Amygdala (tissue), 56 donors: Measurements from ENCODE around the gene STARD10.
"Not testable (repeated sequence)": the region's sequence is repeated elsewhere in the genome, so short reads cannot be mapped to it uniquely, and the experiment has no call there.

ENCODE experiments used
- DNase-seq, 56 donors: peaks; one replicate each; lab custom pipeline; 2025; lab: John Stamatoyannopoulos, UW

Gene STARD10, protein sequence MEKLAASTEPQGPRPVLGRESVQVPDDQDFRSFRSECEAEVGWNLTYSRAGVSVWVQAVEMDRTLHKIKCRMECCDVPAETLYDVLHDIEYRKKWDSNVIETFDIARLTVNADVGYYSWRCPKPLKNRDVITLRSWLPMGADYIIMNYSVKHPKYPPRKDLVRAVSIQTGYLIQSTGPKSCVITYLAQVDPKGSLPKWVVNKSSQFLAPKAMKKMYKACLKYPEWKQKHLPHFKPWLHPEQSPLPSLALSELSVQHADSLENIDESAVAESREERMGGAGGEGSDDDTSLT

DNA sequence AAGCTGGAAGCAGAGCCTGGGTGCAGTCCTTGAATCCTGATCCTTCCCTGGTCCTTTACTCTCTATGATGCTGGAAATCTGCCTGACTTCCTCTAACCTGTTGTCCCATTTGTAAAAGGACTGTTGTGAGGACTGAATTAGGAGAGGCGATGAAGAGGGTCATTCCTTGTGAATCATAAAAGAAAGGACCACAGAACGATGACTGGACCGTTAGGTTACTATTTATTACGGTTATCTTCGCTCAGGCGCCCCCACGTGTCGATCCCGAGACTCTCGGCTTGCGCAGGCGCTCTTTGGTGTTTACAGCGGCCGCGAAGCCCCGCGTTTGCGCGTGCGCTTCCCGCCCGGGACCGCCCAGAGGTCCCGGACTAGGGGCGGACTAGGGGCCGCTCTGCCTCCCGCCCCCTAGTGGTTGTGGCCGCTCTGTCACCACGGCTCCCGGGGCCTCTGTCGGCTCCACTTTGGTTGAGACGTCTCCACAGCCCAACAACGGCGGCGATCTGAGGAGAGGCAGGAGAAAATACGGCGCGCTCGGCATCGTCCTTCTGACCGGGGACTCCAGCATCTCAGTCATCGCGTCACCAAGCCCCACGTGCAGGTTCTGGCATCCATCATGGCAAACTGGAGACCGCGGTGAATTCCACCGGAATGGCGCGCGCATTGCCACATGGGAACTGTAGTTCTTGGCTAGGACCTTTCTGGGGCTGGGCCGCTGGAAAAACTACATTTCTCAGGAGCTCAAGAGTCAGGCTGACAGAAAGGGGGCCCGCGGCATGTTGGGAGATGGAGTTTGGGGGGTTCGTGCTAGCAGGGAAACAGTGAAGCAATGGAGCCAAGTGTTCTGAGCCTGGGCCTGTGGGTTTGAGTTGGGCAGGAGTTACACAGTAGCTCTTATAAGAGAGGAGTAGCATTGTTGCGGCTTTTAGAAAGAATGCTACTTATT is at the start of gene STARD10:
TSS of gene STARD10 (minus strand) at position 623 of the 943 bp plus-strand sequence. CDS start 12,866 bp downstream, outside the sequence.
- DNase-seq, result peak; percentile 89 to 100 (median 97)

DNA sequence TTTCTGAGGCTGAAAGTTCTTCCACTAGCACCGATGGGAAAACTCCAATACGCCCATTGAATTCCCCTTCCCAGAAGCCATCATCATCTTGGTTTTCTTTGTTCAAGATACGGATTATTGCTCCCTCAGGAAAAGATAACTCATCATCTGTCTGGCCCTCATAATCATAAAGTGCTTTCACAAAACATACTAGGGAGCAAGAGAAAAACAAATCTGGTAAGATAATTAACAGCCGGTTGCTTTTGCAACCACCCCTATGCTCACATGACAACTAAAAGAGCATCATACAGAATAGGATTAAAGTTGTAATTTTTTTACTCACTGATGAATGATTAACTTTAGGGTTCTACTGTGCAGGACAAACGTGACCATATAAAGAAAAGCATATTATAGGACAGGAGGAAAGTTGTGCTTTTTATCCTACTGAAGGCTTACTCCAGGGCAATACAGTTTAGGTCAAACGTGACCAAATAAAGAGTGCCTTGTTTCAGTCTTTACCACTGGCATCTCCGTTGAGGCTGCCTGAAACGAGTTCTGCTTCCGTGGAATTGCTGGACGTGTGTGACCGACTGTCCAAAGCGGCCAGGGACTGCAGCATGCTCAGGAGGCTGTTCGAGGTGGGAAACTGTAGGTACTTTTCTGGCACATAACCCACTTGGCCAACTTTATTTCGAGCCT is 48.9 kb upstream of the STARD10 start:
- no peak for DNase-seq

DNA sequence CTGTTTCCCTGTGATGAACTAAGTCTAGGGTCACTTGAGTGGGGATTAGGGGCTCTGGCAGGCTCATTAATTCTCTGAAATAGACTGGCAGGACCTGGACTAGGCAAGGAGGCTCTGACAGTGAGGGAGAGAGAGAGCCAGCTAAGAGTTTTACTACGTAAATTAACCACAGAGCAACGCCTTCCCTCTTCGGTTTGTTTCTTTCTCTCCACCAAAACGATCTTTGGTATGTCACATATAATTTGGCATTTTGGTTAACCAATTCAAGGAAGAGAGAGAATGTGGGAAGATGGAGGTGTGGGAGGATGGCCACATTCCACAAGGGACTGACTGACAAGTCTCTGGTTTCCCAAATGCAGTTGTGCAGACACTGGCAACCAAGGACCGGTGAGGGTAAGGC is 48.3 kb upstream of the STARD10 start:
- no peak for DNase-seq

DNA sequence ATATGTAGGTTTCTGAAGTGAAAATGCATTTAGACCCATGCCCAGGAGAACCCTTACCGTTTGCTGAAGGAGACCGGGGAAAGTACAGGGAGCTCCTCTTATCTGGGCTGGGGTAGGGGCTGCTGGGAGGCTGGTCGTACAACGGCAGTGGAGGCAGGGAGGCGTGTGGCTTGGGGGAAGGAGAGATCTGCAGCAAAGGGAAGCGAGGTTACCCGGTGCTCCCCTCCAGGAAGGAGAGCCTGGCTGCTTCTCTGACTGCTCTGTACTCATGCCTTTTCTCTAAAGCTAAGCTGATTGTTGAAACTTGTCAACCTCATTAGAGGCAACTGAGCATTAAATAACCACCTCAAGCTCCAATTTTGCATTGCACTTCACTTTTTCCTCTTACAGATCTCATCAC is 47.5 kb upstream of the STARD10 start:
- DNase-seq, result no peak

DNA sequence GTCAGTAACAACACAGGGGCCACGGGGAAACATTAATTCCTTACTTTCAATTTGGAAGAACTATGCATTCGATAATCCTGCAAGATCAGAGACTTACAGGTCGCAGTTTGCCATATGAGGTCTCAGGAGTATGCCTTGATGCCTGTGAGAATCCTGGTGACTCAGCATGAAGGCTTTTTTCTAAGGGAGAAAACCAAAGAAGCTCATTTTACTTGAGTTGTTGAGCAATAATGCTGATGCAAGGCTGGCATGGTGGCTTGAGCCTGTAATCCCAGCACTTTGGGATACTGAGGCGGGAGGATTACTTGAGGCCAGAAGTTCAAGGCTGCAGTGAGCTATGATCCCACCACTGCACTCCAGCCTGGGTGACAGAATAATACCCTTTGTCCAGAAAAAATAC is 46.9 kb upstream of the STARD10 start:
- DNase-seq, result no peak

DNA sequence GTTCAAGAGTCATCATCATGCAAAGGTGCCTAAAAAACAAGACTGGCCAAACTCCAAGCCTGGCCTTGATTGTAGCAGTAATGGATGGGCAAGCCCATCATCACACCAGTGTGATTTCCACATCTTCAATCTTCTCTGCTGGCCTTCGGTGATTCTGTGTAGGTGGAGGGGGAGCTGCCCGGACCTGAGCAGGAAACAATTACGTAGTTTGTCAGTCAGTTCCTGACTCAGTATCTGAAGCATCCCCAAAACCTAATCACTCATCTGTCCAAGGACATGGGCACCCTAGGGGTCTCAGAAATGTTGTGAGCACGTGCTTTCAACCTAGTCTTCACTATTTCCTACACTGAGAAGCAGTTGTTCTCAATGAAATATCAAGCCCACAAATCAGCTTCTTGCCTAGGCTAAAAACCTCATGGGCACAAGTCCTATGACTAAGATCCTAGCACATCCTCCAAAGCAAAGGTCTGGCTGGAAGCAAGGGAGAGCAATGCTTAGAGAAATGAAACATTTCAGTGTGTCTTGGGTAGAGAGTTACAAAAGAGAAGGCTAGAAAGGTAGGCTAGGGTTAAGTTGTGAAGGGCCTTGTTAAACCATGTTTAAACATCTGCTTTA is 45.0 kb upstream of the STARD10 start:
- no peak for DNase-seq

DNA sequence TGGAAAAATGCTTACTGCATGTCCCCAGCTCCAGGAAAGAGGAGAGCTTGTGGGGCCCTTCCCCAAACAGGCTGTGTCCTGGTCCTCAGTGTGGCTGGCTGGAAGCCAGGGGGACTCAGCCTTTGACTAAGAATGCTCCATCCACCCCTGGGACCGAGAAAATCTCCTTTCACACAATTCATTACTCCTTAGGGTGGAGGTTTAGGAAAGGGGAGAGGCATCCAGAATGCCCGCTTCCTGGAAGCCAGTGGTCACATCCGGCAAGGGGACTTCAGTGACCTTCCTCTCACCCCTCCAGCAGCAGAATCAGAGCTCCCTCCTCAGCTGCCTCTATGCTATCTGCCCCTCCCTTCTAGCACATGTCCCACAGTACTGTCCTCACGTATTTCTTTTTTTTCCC is 42.3 kb upstream of the STARD10 start:
- DNase-seq, result no peak

DNA sequence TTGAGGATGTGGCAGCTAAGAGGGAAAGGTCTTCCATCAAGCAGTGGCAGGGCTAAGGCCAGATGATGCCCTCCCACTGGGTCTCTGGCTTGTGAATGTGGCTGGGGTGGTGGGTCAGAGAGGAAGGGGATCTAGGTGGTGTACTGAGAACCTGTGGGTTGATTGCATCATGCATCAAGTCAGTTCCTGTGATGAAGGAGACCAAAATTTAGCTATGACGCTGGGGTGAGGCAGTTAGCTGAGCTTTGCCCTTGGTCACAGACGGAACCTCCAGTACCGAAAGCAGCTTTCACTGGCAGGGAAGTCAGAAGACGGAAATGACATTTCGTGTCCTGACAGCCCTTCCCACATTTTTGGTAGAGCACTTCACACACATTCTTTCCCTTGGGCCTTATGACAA is 41.1 kb upstream of the STARD10 start:
- no peak for DNase-seq

DNA sequence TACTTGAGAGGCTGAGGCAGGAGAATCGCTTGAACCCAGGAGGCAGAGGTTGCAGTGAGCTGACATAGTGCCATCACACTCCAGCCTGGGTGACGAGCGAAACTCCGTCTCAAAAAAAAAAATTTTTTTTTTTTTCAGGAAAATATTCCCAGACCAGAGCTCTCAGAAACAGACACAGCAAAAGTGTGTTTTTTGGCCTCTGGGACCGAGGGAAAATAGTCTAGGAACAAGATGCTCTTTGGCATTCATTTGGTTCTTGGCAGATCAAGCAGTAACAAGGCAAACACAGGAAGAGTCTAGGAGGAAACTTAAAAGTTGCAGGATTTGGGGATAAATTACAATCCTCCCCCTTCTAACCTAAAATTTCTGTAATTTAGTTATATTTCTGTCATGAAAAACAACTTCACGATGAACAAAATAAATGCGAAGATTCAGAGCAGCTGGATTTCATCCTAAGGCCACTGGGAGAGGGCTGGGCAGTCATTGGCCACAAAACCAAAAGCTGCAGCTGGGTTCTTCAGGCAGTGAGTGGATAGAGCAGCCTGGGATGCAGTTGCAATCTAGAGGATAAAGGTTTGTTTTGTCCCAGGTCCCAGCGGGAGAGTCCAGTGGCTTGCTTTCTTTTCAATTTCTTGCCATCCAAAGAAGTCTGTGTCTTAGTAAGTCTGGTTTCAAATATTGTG is 40.1 kb upstream of the STARD10 start:
- peak in 10 of 56 donors; percentile 14 to 63 (median 46) for DNase-seq

DNA sequence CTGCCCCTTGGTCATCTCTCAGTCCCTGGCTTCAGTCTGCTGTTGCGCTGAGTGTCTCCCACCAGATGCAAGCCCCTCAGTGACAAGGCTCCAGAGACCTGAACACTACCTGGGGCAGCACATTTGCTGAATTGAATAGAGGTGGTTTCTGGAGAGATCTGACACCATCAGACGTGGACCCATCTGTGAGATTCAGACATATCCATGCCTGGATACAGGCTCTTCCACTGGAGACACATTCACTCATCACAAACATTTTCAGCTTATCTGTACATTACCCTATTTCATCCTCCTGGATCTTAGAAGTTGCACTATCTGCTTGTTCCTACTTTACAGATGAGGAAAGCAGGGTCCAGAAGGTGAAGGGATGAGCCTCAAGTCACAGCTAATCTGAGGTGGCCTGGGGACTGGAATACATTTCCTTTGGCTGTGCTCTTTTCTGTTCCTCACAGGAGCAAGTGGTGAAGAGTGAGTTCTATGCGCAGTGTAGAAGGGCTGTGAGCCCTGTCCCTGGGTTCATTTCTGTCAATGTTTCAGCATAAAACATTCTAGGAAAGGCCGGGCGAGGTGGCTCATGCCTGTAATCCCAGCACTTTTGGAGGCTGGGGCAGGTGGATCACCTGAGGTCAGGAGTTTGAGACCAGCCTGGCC is 39.4 kb upstream of the STARD10 start:
- no peak for DNase-seq

DNA sequence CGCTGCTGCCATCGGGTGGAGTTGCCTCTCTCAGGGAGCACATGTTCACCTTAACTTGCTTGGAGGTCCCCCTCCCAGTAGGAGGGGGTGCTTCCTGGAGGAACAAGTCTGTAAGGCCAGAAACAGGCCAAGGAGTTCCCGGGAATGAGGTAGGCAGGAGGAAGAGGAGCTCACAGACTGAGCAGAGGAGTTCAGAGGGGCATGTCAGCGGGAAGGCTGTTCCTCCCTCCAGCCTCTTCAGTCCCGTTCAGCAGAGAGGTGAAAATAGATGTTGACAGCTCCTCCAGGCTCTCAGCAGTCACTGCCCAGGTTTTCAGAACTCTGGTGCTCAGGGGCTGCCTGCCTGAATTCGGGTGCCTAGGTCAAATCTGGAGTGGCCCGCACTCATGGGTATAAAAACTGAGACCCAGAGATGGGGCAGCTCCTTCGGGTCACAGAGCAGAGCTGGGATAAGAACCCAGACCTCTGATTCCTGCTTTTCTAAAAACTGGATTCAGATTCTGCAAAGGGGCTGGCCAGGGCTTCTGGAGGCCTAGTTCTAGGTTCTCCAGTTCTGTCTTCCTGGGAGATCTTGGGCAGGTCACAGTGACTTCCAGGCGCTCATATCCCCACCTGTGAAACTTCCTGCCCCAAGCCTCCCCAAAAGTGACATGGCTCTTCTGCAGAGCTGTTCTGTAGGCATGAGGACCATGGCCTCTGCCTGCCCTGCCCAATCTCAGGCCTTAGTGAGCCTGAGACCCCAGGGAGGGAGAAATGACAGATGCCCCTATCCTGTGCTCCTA is 38.6 kb upstream of the STARD10 start:
- no peak for DNase-seq

DNA sequence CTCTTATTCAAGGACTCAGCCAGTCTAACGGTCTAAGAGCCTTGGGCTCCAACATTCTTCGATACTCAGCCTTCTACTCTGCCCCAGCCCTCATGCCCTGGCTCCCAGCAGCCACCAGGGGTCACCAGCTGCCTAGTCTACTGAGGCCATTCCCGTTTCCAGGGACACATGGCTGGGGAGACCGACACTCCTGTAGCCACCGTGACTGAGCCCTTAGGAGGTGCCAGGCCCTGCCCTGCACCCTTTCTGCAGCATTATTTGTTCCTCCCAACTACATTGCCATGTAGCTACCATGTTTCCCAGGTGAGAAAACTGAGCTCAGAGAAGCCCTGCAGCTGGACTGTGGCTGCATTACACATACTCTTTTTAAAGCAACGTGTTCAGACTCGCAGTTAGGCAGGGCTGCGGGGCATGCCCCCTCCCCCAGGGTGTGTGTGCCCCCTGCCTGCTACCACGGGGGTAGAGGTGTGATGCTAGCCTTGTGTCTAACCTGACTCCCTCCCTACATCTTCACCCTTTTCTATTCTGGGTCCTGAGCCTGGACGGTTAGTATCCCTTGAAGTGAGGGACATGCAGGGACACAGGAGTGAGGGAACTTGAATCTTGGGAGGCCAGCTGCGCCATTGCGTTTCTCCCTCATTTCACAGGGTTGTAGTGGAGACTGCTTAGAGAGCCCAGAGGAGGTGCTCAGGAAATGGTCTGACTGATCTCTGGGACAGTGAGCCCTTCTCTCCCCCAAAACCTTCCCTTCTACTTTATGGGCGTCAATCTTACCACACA is 37.9 kb upstream of the STARD10 start:
- DNase-seq, result peak in 53 of 56 donors; percentile 31 to 90 (median 71)

DNA sequence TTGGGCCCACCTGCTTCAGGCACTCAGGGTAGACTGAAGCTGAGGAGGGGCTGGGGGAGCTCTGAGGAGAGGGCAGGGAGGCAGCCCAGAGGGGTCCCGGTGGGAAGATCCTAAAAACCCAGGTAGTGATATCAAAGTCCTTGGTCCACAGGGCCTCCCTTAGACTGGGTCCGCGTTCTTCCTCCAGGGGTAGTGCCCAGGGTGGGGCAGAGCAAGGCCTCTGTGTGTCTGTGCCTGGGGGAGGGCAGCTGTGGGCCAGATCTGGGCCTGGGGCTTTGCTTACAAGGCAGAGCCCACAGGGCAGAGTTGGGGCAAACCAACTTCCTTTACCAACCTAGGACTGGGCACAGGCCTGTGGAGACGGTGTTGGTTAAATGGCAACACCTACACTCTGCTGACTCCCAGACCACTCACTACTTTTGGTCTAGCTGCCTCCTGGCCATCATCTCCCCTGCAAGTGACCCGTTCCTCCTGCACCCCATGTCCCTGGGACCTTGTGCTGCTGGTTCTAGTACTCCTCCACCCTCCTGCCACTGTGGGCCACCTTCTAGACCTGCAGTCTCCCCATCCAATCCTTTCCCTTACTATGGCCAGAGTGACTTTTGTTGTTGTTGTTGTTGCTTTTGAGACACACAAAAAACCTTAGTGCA is 36.2 kb upstream of the STARD10 start:
- no peak for DNase-seq

DNA sequence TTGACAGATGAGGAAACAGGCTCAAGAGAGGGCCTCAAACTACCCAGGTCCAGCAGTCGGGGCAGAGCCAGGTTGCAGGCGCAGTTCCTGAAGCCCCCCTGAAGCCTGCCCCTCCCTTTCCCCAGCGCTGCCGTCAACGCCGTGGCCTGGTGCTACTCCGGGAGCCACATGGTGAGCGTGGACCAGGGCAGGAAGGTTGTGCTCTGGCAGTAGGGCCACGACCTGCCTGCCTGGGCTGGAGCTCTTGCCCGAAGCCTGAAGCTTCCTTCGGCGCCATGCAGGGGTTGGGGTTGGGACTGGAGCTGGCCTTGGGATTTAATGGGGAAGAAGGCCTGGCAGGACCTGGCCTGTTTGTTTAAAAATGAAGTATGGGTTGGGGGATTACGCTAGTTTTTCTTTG is 35.3 kb upstream of the STARD10 start:
- DNase-seq, result no peak

DNA sequence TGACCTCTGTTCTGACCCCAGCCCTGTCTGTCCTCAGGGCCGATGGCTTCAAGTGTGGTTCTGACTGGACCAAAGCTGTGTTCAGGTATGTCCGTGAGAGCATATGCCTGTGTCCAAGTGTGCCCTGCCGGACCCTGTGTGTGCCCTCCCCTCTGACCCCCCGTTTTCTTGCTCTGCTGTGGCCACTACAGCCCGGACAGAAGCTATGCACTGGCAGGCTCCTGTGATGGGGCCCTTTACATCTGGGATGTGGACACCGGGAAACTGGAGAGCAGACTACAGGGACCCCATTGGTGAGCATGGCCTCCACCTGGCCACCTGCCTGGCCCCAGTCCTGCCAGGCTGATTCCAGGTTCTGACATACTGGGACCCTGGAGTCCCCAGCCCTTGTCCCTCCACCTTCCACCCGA is 34.9 kb upstream of the STARD10 start:
- no peak for DNase-seq

DNA sequence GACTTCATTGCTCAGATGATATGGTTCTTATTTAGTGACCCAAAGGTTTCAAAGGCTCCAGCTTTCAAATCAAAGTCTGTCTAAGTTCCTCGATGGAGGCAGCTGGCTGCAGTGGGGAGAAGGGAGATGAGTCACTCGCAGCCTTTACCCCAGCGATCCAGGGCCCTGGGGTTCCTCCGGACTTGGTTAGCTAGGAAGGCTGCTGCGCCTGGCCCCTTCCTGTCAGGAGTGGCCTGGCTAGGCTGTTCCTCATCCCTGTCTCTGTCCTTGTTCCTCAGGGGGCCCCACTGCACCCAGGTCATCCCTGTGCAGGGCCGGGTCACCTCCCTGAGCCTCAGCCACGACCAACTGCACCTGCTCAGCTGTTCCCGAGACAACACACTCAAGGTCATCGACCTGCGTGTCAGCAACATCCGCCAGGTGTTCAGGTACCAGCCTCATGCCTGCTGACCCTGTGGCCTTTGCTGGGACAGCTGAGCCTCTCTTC is 34.3 kb upstream of the STARD10 start:
- DNase-seq, result no peak

DNA sequence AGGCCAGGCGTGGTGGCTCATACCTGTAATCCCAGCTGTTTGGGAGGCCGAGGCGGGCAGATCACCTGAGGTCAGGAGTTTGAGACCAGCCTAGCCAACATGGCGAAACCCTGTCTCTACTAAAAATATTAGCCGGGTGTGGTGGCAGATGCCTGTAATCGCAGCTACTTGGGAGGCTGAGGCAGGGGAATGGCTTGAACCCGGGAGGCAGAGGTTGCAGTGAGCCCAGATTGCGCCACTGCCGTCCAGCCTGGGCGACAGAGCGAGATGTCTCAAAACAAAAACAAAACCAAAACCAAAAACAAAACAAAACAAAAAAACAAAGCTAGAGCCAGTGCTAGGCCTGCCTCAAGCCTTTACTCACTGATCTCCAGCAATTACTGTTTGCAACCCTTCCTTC is 33.8 kb upstream of the STARD10 start:
- not testable (repeated sequence) for DNase-seq
